GM18951 (cell line): Measurements from ENCODE around the gene SERAC1.

Experiments
- POLR2A ChIP-seq: IDR thresholded peaks from 4 replicates; pipeline ENCODE4 v1.6.1; 2011; ENCODE audit warnings: mild to moderate bottlenecking; ENCODE audit not compliant: insufficient read length, insufficient read depth; ENCODE audit errors: extremely low read depth
- in situ Hi-C: fragments of 300-500 bp; cut with MboI; formaldehyde crosslinking; loops from one replicate; pipeline ENCODE4 v1.12.0; 2022; ENCODE audit warnings: low sequenced_read_pairs, mixed read lengths, inconsistent platforms; ENCODE audit not compliant: unreplicated experiment

Gene SERAC1

DNA sequence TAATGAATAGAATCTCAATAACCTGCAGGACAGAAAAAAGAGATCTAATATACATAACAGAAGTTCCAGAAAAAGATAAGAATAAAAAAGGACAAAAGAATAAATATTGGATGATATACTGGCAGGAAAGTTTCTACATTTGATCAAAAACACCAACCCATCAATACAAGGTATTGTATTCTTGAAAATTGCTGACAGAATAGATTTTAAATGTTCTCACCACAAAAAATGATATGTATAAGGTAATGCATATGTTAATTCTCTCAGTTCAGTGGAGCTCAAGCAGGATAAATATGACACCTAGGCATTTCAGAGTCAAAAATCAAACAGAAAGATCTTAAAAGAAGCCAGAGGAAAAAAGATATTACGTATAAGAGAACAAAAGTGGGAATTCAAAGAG is 43.8 kb downstream of the SERAC1 start:
- TF ChIP-seq POLR2A, result no peak
- in situ Hi-C loops, result no loop called here

DNA sequence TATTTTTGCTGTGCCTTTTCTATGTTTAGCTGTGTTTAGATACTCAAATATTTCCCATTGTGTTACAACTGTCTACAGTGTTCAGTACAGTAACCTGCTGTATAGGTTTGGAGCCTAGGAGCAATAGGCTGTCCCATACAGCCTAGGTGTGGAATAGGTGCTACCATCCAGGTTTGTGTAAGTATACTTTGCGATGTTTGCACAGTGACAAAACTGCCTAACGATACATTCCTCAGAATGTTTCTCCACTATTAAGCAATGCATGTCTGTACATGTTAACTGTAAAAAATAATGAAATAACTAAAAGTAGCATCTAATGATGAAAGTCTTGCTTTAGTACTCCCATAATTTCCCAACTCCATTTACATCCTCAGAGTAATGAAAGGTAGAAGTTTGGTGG is 46.0 kb downstream of the SERAC1 start:
- no peak for TF ChIP-seq POLR2A
- in situ Hi-C loops, result no loop called here

GRCh38 chr6:158121335-158121734 is 46.7 kb downstream of the SERAC1 start:
- in situ Hi-C loops, result no loop called here

GRCh38 chr6:158118886-158119285 is 49.2 kb downstream of the SERAC1 start:
- TF ChIP-seq POLR2A, result no peak
- in situ Hi-C loops, result no loop called here

More at GRCh38 chr6:158121335-158121734, 46.7 kb downstream of the SERAC1 start:
- no peak for TF ChIP-seq POLR2A

DNA sequence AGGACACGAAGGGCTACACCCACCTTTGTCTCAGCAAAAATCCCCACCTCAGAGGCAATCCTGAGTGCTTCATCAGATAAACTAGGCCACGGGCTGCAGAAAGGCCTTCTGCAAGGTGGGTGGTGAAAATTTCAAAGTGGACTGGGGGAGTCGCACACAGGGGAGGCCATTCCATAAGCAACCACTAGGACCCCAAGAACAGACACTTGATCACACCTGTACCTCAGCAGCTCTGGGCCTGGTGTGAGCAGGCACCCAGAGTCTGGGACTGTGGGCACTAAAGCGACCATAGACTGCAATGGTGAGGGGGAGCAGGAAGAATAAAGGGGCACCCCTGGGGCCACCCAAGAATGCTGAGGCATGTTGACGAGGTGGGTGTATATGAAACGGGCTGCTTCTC is 52.6 kb downstream of the SERAC1 start:
- no peak for TF ChIP-seq POLR2A
- in situ Hi-C loops, result no loop called here

GRCh38 chr6:158115102-158115501 is 53.0 kb downstream of the SERAC1 start:
- no peak for TF ChIP-seq POLR2A

GRCh38 chr6:158113802-158114201 is 54.3 kb downstream of the SERAC1 start:
- no peak for TF ChIP-seq POLR2A
- in situ Hi-C loops, result no loop called here

More at GRCh38 chr6:158115102-158115501, 53.0 kb downstream of the SERAC1 start:
- in situ Hi-C loops, result no loop called here

- TF ChIP-seq POLR2A, result no peak
- in situ Hi-C loops, result no loop called here
Observed at GRCh38 chr6:158111987-158112386, 56.1 kb downstream of the SERAC1 start.

DNA sequence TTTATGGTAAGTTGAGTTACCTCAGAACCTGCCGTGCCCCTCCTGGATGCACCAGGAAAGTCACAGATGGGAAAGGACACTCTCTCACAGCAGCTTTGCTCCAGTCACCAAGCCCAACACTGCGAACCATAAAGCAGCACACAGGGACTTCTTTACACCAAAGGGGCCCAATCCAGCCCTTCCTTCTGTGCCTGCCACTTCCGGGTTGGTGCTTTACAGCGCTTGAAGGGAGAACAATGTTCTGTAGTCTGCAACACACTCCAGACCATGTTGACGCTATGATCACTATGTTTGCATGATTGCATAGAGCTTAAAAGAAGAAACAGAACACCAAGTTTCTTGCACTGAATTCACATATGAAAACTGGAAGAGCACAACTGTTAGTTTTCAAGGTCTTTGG is 57.1 kb downstream of the SERAC1 start:
- in situ Hi-C loops, result no loop called here
- TF ChIP-seq POLR2A, result no peak

DNA sequence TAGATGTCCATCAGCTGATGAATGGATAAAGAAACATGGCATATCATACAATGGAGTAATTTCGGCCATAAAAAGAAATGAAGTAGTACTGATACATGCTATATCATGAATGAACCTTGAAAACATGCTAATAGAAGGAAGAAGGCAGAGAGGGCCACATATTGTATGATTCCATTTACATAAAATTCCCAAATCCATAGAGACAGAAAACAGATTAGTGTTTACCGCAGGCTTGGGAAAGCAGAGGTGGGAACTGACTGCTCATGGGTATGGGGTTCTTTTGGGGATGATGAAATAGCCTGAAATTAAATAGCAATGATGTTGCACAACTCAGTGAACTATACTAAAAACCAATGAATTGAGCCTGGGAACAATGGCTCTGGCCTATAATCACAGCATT is 58.3 kb downstream of the SERAC1 start:
- TF ChIP-seq POLR2A, result no peak
- in situ Hi-C loops, result no loop called here

DNA sequence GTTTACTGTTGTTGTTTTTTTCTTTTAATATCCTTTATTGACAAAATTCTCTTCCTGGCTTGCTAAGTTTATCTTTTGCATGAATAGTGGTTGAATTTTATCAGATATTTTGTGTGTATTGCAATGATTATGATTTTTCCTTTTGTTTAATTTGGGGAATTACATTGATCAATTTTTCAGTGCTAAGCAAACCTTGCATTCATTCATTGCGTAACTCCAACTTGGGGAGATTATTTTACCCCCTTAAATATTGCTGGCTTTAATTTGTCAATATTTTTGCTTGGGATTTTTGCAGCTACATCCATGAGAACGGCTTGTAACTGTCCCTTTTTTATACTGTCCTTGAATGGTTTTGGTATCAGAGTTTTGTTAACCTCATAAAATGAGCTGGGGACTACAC is 63.4 kb downstream of the SERAC1 start:
- TF ChIP-seq POLR2A, result no peak
- in situ Hi-C loops, result no loop called here

DNA sequence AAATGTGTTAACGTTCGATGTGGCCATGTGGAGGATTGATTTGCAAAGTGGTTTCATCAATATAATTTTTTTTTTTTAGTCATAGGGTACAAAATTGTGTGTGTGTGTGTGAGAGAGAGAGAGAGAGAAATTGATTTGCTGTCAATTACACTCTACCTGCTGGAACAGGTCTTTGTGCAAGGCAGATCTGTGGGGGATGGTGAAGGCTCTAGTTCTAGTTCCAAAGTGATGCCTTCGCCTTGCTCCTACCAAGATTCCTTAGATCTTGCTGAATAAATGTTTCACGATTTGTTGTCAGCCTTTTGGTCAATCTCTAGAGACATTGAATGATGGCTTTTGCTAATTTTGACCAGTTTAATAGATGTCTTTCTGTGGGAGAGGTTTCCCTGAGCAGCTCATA is 64.8 kb downstream of the SERAC1 start:
- TF ChIP-seq POLR2A, result no peak

GRCh38 chr6:158095671-158096070 is 72.4 kb downstream of the SERAC1 start:
- in situ Hi-C loops, result no loop called here
- no peak for TF ChIP-seq POLR2A

More for the DNA sequence above, 64.8 kb downstream of the SERAC1 start:
- in situ Hi-C loops, result no loop called here

GRCh38 chr6:158095031-158095430 is 73.0 kb downstream of the SERAC1 start:
- TF ChIP-seq POLR2A, result no peak
- in situ Hi-C loops, result no loop called here

DNA sequence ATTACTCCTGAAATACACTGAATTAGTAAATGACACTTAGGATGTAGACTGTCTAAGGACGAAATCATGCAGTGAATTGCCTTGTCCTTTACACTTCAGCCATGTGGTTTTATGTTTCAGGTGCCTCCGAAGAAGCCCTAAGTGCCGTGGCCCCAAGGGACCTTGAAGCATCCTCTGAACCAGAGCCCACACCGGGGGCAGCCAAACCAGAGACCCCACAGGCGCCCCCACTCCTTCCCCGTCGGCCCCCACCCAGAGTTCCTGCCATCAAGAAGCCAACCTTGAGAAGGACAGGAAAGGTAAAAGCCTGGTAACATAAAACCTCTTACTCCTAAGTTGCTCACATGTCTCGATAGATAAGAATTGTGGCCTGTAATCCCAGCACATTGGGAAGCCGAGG is 75.3 kb downstream of the SERAC1 start:
- in situ Hi-C loops, result no loop called here
- no peak for TF ChIP-seq POLR2A

- in situ Hi-C loops, result no loop called here
- no peak for TF ChIP-seq POLR2A
Observed at GRCh38 chr6:158087224-158087867, 80.7 kb downstream of the SERAC1 start.
